ENCODE measurements around the gene PREB.

GRCh38 chr2:27118525-27119329 is 15.7 kb downstream of the PREB start, which contains the start of gene CGREF1:
- TF ChIP-seq CTCF (IDR thresholded peaks at IDR 0.05; ENCODE audit: extremely low read depth in 1 of 2, insufficient read depth in 1 of 2, low read depth in 1 of 2, low read length in 2 of 2) (no peak), EZH2 (IDR thresholded peaks at IDR 0.05; ENCODE audit: borderline replicate concordance, low read depth, low read length, severe bottlenecking) (peak; percentile 51), JUN (IDR thresholded peaks at IDR 0.05; ENCODE audit: borderline replicate concordance, insufficient read depth, insufficient read length, low read depth) (no peak), POLR2AphosphoS5 (IDR thresholded peaks at IDR 0.05; ENCODE audit: insufficient read depth, low read depth, low read length) (no peak)
